CD4-positive, alpha-beta T cell (primary cell): ENCODE results near the gene TNIK. TPM values are rescaled to one million over a fixed set of nuclear protein-coding genes. Genes with fewer than 3 reads are reported as not detected.

ENCODE experiments used
- ATAC-seq: fragments of 200-7000 bp; cut with Tn5 transposase; one replicate; pipeline ENCODE4 v1.10.0; 2022; ENCODE audit warnings: mild to moderate bottlenecking; ENCODE audit not compliant: poor library complexity
- CTCF ChIA-PET: fragments of 350-600 bp; sonication (Branson Sonifier 250); formaldehyde crosslinking; loops from one replicate; lab custom pipeline; 2021; ENCODE audit warnings: antibody characterized with exemption, inconsistent platforms; lab: Charles Lee
- POLR2A ChIA-PET: fragments of 350-600 bp; sonication (Branson Sonifier 250); formaldehyde crosslinking; loops from one replicate; lab custom pipeline; 2021; ENCODE audit warnings: antibody characterized with exemption, inconsistent platforms; lab: Charles Lee
- DNase-seq, 14 experiments: peaks; one replicate each; pipeline ENCODE4 v3.0.0-alpha.2; 2013 to 2020; ENCODE audit warnings: mixed read lengths in 2 of 14
- H3K27ac ChIP-seq, 2 donors: one replicate each; pipeline versions ENCODE4 v1.5.1 to v1.7.0; 2013; ENCODE audit warnings: low read length in 2 of 2, low read depth in 1 of 2, mild to moderate bottlenecking in 1 of 2
- H3K27me3 ChIP-seq, 2 experiments: 1 replicate in 1 of 2; 2 replicates in 1 of 2; pipeline versions ENCODE4 v1.6.1 to v1.7.0; 2013; ENCODE audit warnings: low read length in 2 of 2, control low read depth in 1 of 2, mild to moderate bottlenecking in 1 of 2, moderate library complexity in 1 of 2; ENCODE audit not compliant: insufficient read depth in 2 of 2, control insufficient read depth in 1 of 2
- H3K36me3 ChIP-seq: one replicate; pipeline ENCODE4 v1.6.1; 2013; ENCODE audit warnings: low read length, control low read depth; ENCODE audit not compliant: insufficient read depth
- H3K4me1 ChIP-seq: one replicate; pipeline ENCODE4 v1.6.1; 2013; ENCODE audit warnings: low read length, control low read depth; ENCODE audit not compliant: insufficient read depth
- H3K4me3 ChIP-seq: one replicate; pipeline ENCODE4 v1.5.1; 2013; ENCODE audit warnings: mild to moderate bottlenecking, low read length, moderate library complexity
- H3K9me3 ChIP-seq, 2 experiments: 1 replicate in 1 of 2; 2 replicates in 1 of 2; pipeline versions ENCODE4 v1.6.1 to v1.7.0; 2013; ENCODE audit warnings: low read length in 2 of 2, mild to moderate bottlenecking in 2 of 2, control low read depth in 1 of 2, moderate library complexity in 1 of 2; ENCODE audit not compliant: control insufficient read depth in 1 of 2, insufficient read depth in 1 of 2
- H3K27ac Mint-ChIP-seq: one replicate; pipeline ENCODE4 v1.8.0; 2020; ENCODE audit warnings: mixed read lengths
- H3K27me3 Mint-ChIP-seq: one replicate; pipeline ENCODE4 v1.8.0; 2021; ENCODE audit warnings: mixed read lengths
- H3K36me3 Mint-ChIP-seq: one replicate; pipeline ENCODE4 v1.8.0; 2021; ENCODE audit warnings: low read depth, mixed read lengths
- H3K4me1 Mint-ChIP-seq: one replicate; pipeline ENCODE4 v1.8.0; 2021; ENCODE audit warnings: low read depth, mixed read lengths
- H3K4me3 Mint-ChIP-seq: one replicate; pipeline ENCODE4 v1.8.0; 2020; ENCODE audit warnings: mild to moderate bottlenecking, mixed read lengths
- H3K9me3 Mint-ChIP-seq: one replicate; pipeline ENCODE4 v1.8.0; 2020; ENCODE audit warnings: mixed read lengths
- intact Hi-C, 2 experiments: fragments of 100-400 bp; cut with DNase I in 1 of 2; cut with micrococcal nuclease in 1 of 2; formaldehyde crosslinking; loops; one replicate each; pipeline versions ENCODE4 v1.15.1 to v1.9.0; 2023 to 2025; cut with DNase I, micrococcal nuclease
- total RNA-seq, 174 experiments: library from RNA in 2 of 174; stranded (reverse) in 2 of 174; gene quantifications; one replicate each; pipeline ENCODE4 v1.2.3 and lab custom pipeline; 2021 to 2026
- TF ChIP-seq, protein P1 (sequence below): fragments of 200-600 bp; IDR thresholded peaks from one replicate; pipeline ENCODE4 v1.8.0; 2022; ENCODE audit warnings: antibody characterized with exemption, mild to moderate bottlenecking

TNIK gene
- total RNA-seq, 2 experiments from 2014 or later, result 71.0 to 78.3 TPM

DNA sequence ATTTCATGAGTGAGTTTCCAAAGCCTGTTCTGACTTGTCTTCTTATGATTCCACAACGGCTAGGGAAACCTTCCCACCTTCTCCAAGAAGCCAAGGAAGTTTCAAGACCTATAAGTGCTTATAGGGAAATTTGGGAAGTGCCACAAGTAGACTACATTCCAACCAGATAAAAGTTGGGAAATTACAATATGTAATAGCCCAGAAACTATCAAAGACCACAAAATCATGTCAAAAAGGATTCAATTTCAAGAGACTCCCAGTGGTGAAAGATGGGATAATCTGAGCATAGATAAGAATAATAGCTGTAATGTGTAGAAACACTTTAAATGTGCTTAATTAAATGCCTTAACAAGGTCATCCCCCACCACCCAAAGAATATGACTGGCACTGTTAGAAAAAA lies 264.5 kb downstream of the TNIK start:
- Mint-ChIP-seq H3K4me1 (peaks cover 20% of the 10 kb centered on the region), H3K27ac (no peak overlapping the region), H3K9me3 (peaks cover 2% of the 10 kb centered on the region), H3K36me3 (peaks cover 47% of the 10 kb centered on the region), H3K4me3 (no peak overlapping the region), H3K27me3 (no peaks in the 10 kb centered on the region)
- H3K4me1 ChIP-seq, result no peaks in the 10 kb centered on the region
- no peaks in the 10 kb centered on the region for H3K9me3 ChIP-seq
- intact Hi-C loops, result no loop called here
- POLR2A ChIA-PET, result no interaction called here
- peaks cover 12% of the 10 kb centered on the region for H3K36me3 ChIP-seq
- no peak overlapping the region for H3K27ac ChIP-seq
- no peak overlapping the region for H3K4me3 ChIP-seq
- TF ChIP-seq, protein P1, sequence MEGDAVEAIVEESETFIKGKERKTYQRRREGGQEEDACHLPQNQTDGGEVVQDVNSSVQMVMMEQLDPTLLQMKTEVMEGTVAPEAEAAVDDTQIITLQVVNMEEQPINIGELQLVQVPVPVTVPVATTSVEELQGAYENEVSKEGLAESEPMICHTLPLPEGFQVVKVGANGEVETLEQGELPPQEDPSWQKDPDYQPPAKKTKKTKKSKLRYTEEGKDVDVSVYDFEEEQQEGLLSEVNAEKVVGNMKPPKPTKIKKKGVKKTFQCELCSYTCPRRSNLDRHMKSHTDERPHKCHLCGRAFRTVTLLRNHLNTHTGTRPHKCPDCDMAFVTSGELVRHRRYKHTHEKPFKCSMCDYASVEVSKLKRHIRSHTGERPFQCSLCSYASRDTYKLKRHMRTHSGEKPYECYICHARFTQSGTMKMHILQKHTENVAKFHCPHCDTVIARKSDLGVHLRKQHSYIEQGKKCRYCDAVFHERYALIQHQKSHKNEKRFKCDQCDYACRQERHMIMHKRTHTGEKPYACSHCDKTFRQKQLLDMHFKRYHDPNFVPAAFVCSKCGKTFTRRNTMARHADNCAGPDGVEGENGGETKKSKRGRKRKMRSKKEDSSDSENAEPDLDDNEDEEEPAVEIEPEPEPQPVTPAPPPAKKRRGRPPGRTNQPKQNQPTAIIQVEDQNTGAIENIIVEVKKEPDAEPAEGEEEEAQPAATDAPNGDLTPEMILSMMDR, result no peak
- DNase-seq (no peak), ATAC-seq (no peak)
- H3K27me3 ChIP-seq, result no peaks in the 10 kb centered on the region
- CTCF ChIA-PET, result no interaction called here

DNA sequence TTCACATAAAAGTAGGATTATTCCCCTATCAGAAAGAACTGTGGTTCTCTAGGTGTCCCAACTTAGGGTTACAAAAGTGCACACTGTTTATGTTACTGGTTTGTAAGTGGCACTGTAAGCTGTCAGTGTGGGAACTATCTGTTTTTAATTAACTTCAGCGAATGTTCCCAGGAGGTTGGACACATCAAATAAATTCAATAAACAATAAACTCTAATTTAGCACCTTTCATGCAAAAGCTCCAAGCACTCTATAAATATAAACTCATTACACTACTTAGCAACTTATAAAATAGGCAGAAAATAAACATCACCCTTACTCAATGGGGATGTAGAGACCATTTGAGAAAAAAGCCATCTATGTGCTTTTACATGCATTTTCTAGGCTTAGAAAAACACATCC lies 265.2 kb downstream of the TNIK start:
- peaks cover 48% of the 10 kb centered on the region for H3K36me3 Mint-ChIP-seq
- no peak overlapping the region for H3K4me3 ChIP-seq
- peaks cover 11% of the 10 kb centered on the region for H3K36me3 ChIP-seq
- peaks cover 2% of the 10 kb centered on the region for H3K9me3 Mint-ChIP-seq
- intact Hi-C loops, result no loop called here
- H3K4me1 ChIP-seq, result no peaks in the 10 kb centered on the region
- no peak overlapping the region for H3K27ac ChIP-seq
- H3K27ac Mint-ChIP-seq, result no peak overlapping the region
- peaks cover 18% of the 10 kb centered on the region for H3K4me1 Mint-ChIP-seq
- H3K4me3 Mint-ChIP-seq, result no peak overlapping the region
- no peak for DNase-seq
- POLR2A ChIA-PET, result no interaction called here
- H3K27me3 ChIP-seq, result no peaks in the 10 kb centered on the region
- TF ChIP-seq, protein P1, result no peak
- no peaks in the 10 kb centered on the region for H3K9me3 ChIP-seq
- no peak for ATAC-seq
- H3K27me3 Mint-ChIP-seq, result no peaks in the 10 kb centered on the region
- CTCF ChIA-PET, result no interaction called here

DNA sequence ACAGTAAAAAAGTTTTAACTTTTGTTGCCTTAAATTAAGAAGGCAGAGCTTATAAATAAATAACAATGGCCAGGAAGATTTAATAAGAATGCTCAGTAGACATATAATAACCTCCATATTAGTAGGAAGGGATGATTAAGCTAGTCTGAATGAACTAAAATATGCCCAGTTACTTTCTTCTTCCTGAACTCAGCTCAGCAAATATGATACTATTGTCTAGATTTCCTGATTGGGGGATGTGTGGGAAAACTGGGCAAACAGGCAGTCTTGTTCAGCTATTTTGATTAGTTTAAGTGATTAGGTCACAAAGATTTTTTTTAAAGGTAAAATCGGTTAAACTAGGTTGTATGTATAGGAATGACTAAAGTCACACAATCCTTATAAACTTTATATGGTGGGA lies 266.5 kb downstream of the TNIK start:
- peaks cover 16% of the 10 kb centered on the region for H3K4me1 Mint-ChIP-seq
- intact Hi-C loops, result no loop called here
- H3K4me1 ChIP-seq, result no peaks in the 10 kb centered on the region
- peaks cover 2% of the 10 kb centered on the region for H3K9me3 Mint-ChIP-seq
- TF ChIP-seq, protein P1, result no peak
- H3K27me3 ChIP-seq, result no peaks in the 10 kb centered on the region
- no peak for DNase-seq
- ATAC-seq, result no peak
- ChIA-PET CTCF (no interaction called here), POLR2A (no interaction called here)
- H3K27ac Mint-ChIP-seq, result no peak overlapping the region
- no peak overlapping the region for H3K27ac ChIP-seq
- no peaks in the 10 kb centered on the region for H3K27me3 Mint-ChIP-seq
- H3K36me3 Mint-ChIP-seq, result peaks cover 52% of the 10 kb centered on the region
- no peaks in the 10 kb centered on the region for H3K9me3 ChIP-seq
- peaks cover 11% of the 10 kb centered on the region for H3K36me3 ChIP-seq
- H3K4me3 ChIP-seq, result no peak overlapping the region
- H3K4me3 Mint-ChIP-seq, result no peak overlapping the region
